Lower lobe of right lung (tissue), 2 donors: ENCODE data around the gene PKNOX2. TPM values are rescaled to one million over a fixed set of nuclear protein-coding genes. Genes with fewer than 3 reads are reported as not detected.

Experiments used
- ATAC-seq, 2 donors: fragments of 200-7000 bp; cut with Tn5 transposase; one replicate each; pipeline ENCODE4 v1.9.1; 2020 to 2022; ENCODE audit warnings: mild to moderate bottlenecking in 2 of 2, moderate library complexity in 2 of 2
- DNase-seq: peaks from one replicate; pipeline ENCODE4 v3.0.0-alpha.2; 2020
- H3K27ac ChIP-seq: fragments of 200-600 bp; one replicate; pipeline ENCODE4 v1.8.0; 2022
- H3K27me3 ChIP-seq: fragments of 200-600 bp; one replicate; pipeline ENCODE4 v1.8.0; 2022; ENCODE audit warnings: low read depth
- H3K36me3 ChIP-seq: fragments of 200-600 bp; one replicate; pipeline ENCODE4 v1.8.0; 2022; ENCODE audit warnings: mild to moderate bottlenecking
- H3K4me1 ChIP-seq: fragments of 200-600 bp; one replicate; pipeline ENCODE4 v1.8.0; 2022
- H3K4me3 ChIP-seq: fragments of 200-600 bp; one replicate; pipeline ENCODE4 v1.8.0; 2022; ENCODE audit warnings: mild to moderate bottlenecking
- H3K9me3 ChIP-seq: fragments of 200-600 bp; one replicate; pipeline ENCODE4 v1.8.0; 2022
- CTCF ChIP-seq: fragments of 200-600 bp; IDR thresholded peaks from one replicate; pipeline ENCODE4 v1.8.0; 2022; ENCODE audit warnings: antibody characterized with exemption, mild to moderate bottlenecking
- intact Hi-C: fragments of 100-400 bp; cut with DNase I; formaldehyde crosslinking; loops from one replicate; pipeline ENCODE4 v1.11.0; 2022
- total RNA-seq: library from RNA; stranded (reverse); fragmentation: NEBNext Ultra II Directional; extraction: Animal tissue kit (Norgen Biotek cat#: 25700); gene quantifications from one replicate; pipeline ENCODE4 v1.2.1, GENCODE V29; 2021
- donor health status: DM: no; HTN: yes; CAD: no; lungs with severe emphysema.

The PKNOX2 gene
- total RNA-seq, 1 donor from 2014 or later = 14.4 TPM

- Histone ChIP-seq H3K4me1 (peaks cover 7% of the 10 kb centered on the region), H3K36me3 (no peaks in the 10 kb centered on the region), H3K27ac (no peak overlapping the region), H3K4me3 (no peak overlapping the region), H3K9me3 (no peaks in the 10 kb centered on the region), H3K27me3 (peaks cover 24% of the 10 kb centered on the region)
- TF ChIP-seq CTCF = no peak
- no peak for DNase-seq
- ATAC-seq = no peak
- intact Hi-C loops = loop anchor here (10.0 kb wide), 1 partner anchor 62 kb away; no protein-coding TSS in a partner anchor
Measured at GRCh38 chr11:125407046-125407445, 242.5 kb downstream of the PKNOX2 start.

GRCh38 chr11:125408311-125408711, 243.8 kb downstream of the PKNOX2 start:
- ATAC-seq = no peak
- peaks cover 7% of the 10 kb centered on the region for H3K4me1 ChIP-seq
- TF ChIP-seq CTCF = no peak
- intact Hi-C loops = loop anchor here (10.0 kb wide), 1 partner anchor 64 kb away; no protein-coding TSS in a partner anchor
- H3K36me3 ChIP-seq = no peaks in the 10 kb centered on the region
- no peak for DNase-seq
- no peak overlapping the region for H3K27ac ChIP-seq
- H3K27me3 ChIP-seq = peaks cover 24% of the 10 kb centered on the region
- H3K9me3 ChIP-seq = no peaks in the 10 kb centered on the region
- H3K4me3 ChIP-seq = no peak overlapping the region

- ATAC-seq (no peak), DNase-seq (no peak)
- Histone ChIP-seq H3K4me3 (no peak overlapping the region), H3K27ac (no peak overlapping the region), H3K4me1 (peaks cover 1% of the 10 kb centered on the region), H3K9me3 (no peaks in the 10 kb centered on the region), H3K36me3 (no peaks in the 10 kb centered on the region), H3K27me3 (peaks cover 18% of the 10 kb centered on the region)
- no peak for TF ChIP-seq CTCF
- intact Hi-C loops = no loop called here
Measured at GRCh38 chr11:125410091-125410490, 245.5 kb downstream of the PKNOX2 start.

GRCh38 chr11:125412177-125412496, 247.6 kb downstream of the PKNOX2 start:
- TF ChIP-seq CTCF = no peak
- peak in 1 of 2 donors; percentile 42 for ATAC-seq
- no peak overlapping the region for H3K27ac ChIP-seq

GRCh38 chr11:125412509-125412908, 248.0 kb downstream of the PKNOX2 start:
- Histone ChIP-seq H3K4me1 (no peaks in the 10 kb centered on the region), H3K27me3 (peaks cover 3% of the 10 kb centered on the region), H3K27ac (no peak overlapping the region), H3K36me3 (no peaks in the 10 kb centered on the region), H3K4me3 (no peak overlapping the region), H3K9me3 (no peaks in the 10 kb centered on the region)
- no peak for DNase-seq
- TF ChIP-seq CTCF = no peak
- ATAC-seq = peak in 1 of 2 donors; percentile 25
- intact Hi-C loops = no loop called here

More at GRCh38 chr11:125412177-125412496, 247.6 kb downstream of the PKNOX2 start:
- no peak for DNase-seq
- H3K4me3 ChIP-seq = no peak overlapping the region
- intact Hi-C loops = no loop called here
- no peaks in the 10 kb centered on the region for H3K4me1 ChIP-seq
- no peaks in the 10 kb centered on the region for H3K36me3 ChIP-seq
- H3K9me3 ChIP-seq = no peaks in the 10 kb centered on the region
- H3K27me3 ChIP-seq = peaks cover 3% of the 10 kb centered on the region

GRCh38 chr11:125413226-125413625, 248.7 kb downstream of the PKNOX2 start:
- ATAC-seq = no peak
- H3K9me3 ChIP-seq = no peaks in the 10 kb centered on the region
- intact Hi-C loops = no loop called here
- no peaks in the 10 kb centered on the region for H3K27me3 ChIP-seq
- H3K4me3 ChIP-seq = no peak overlapping the region
- no peaks in the 10 kb centered on the region for H3K36me3 ChIP-seq
- no peaks in the 10 kb centered on the region for H3K4me1 ChIP-seq
- no peak overlapping the region for H3K27ac ChIP-seq
- no peak for DNase-seq
- no peak for TF ChIP-seq CTCF
